Caco-2 (cell line): Measurements from ENCODE around the gene KLHL26. TPM values are rescaled to one million over a fixed set of nuclear protein-coding genes. Genes with fewer than 3 reads are reported as not detected.

Experiments
- BruUV-seq: library from RNA; stranded (reverse); fragments of 400-500 nt; replicated peaks from 2 replicates; lab custom pipeline; 2021; lab: Mats Ljungman, UMichigan
- CTCF ChIA-PET: fragments of 300-600 bp; sonication (Branson Sonifier 250); formaldehyde crosslinking; loops from one replicate; lab custom pipeline; 2022; ENCODE audit warnings: antibody characterized with exemption; lab: Charles Lee
- POLR2A ChIA-PET: fragments of 300-600 bp; sonication (Branson Sonifier 250); formaldehyde crosslinking; loops from one replicate; lab custom pipeline; 2022; ENCODE audit warnings: antibody characterized with exemption; lab: Charles Lee
- DNase-seq, 2 experiments: peaks; one replicate each; pipeline versions ENCODE4 v3.0.0 to v3.0.0-alpha.2; 2020 to 2022
- H3K27me3 ChIP-seq: replicated peaks from 2 replicates; pipeline ENCODE4 v1.6.0; 2011; ENCODE audit warnings: low read length; ENCODE audit not compliant: control insufficient read depth, insufficient read depth
- H3K36me3 ChIP-seq: 2 replicates; pipeline ENCODE4 v1.5.1; 2011; ENCODE audit warnings: low read length; ENCODE audit not compliant: control insufficient read depth, insufficient read depth
- H3K4me1 ChIP-seq: fragments of 250-450 bp; sonication (Bioruptor Pico); 2 replicates; pipeline ENCODE4 v1.5.1; 2020; ENCODE audit warnings: mild to moderate bottlenecking
- H3K4me3 ChIP-seq: 2 replicates; pipeline ENCODE4 v1.5.1; 2011; ENCODE audit warnings: low read depth, mild to moderate bottlenecking, control low read depth, low read length
- H3K9me3 ChIP-seq: fragments of 250-450 bp; sonication (Bioruptor Pico); 2 replicates; pipeline ENCODE4 v1.5.1; 2020; ENCODE audit warnings: mild to moderate bottlenecking, moderate library complexity
- H3K27ac Mint-ChIP-seq: one replicate; pipeline ENCODE4 v1.8.0; 2022; ENCODE audit warnings: mixed read lengths; ENCODE audit not compliant: unreplicated experiment
- H3K27me3 Mint-ChIP-seq: one replicate; pipeline ENCODE4 v1.8.0; 2022; ENCODE audit warnings: mixed read lengths; ENCODE audit not compliant: insufficient read depth, unreplicated experiment
- H3K36me3 Mint-ChIP-seq: one replicate; pipeline ENCODE4 v1.8.0; 2022; ENCODE audit warnings: mild to moderate bottlenecking, mixed read lengths; ENCODE audit not compliant: insufficient read depth, unreplicated experiment
- H3K4me1 Mint-ChIP-seq: one replicate; pipeline ENCODE4 v1.8.0; 2022; ENCODE audit warnings: low read depth, mixed read lengths; ENCODE audit not compliant: unreplicated experiment
- H3K4me3 Mint-ChIP-seq: one replicate; pipeline ENCODE4 v1.8.0; 2022; ENCODE audit warnings: mild to moderate bottlenecking, moderate library complexity, mixed read lengths; ENCODE audit not compliant: unreplicated experiment
- H3K9me3 Mint-ChIP-seq: one replicate; pipeline ENCODE4 v1.8.0; 2022; ENCODE audit warnings: mixed read lengths; ENCODE audit not compliant: unreplicated experiment
- CTCF ChIP-seq, 2 experiments: fragments of 200-600 bp in 1 of 2; IDR thresholded peaks; 1 replicate in 1 of 2; 2 replicates in 1 of 2; pipeline versions ENCODE4 v1.5.1 to v1.8.0; 2011 to 2022; ENCODE audit warnings: antibody characterized with exemption in 1 of 2, control low read depth in 1 of 2, inconsistent platforms in 1 of 2, low read depth in 1 of 2, low read length in 1 of 2, mild to moderate bottlenecking in 1 of 2, moderate library complexity in 1 of 2; ENCODE audit not compliant: insufficient read depth in 1 of 2, severe bottlenecking in 1 of 2, unreplicated experiment in 1 of 2
- intact Hi-C: fragments of 100-400 bp; cut with micrococcal nuclease; formaldehyde crosslinking; loops from one replicate; pipeline ENCODE4 v1.10.0; 2022; ENCODE audit not compliant: unreplicated experiment
- total RNA-seq: library from RNA; stranded (reverse); gene quantifications from 2 replicates; pipeline ENCODE4 v1.2.3, GENCODE V29; 2022

Gene KLHL26
- total RNA-seq, 1 experiment from 2014 or later = 9.8 TPM

GRCh38 chr19:18715416-18715815 is 78.6 kb downstream of the KLHL26 start:
- Mint-ChIP-seq H3K9me3 (no peaks in the 10 kb centered on the region), H3K4me3 (no peak overlapping the region), H3K27ac (no peak overlapping the region), H3K27me3 (no peaks in the 10 kb centered on the region), H3K36me3 (peaks cover 5% of the 10 kb centered on the region), H3K4me1 (peaks cover 6% of the 10 kb centered on the region)
- no peak for DNase-seq
- ChIA-PET CTCF (interaction anchor here (1.3 kb wide), 1 partner anchor 121 kb away, joined by 4 read pairs; no protein-coding TSS in a partner anchor), POLR2A (no interaction called here)
- intact Hi-C loops = no loop called here
- Histone ChIP-seq H3K9me3 (no peaks in the 10 kb centered on the region), H3K36me3 (no peaks in the 10 kb centered on the region; the same call in 1 of the 2 replicates), H3K27me3 (no peaks in the 10 kb centered on the region), H3K4me3 (no peak overlapping the region), H3K4me1 (no peaks in the 10 kb centered on the region)
- no TSS peak for BruUV-seq
- TF ChIP-seq CTCF (IDR thresholded peaks at IDR 0.05; ENCODE audit: insufficient read depth in 1 of 2, low read depth in 1 of 2, low read length in 1 of 2, severe bottlenecking in 1 of 2, unreplicated experiment in 1 of 2) = no peak

- H3K4me1 ChIP-seq = no peaks in the 10 kb centered on the region
- intact Hi-C loops = no loop called here
- no peak overlapping the region for H3K4me3 ChIP-seq
- Mint-ChIP-seq H3K27ac (no peak overlapping the region), H3K27me3 (no peaks in the 10 kb centered on the region), H3K4me1 (peaks cover 6% of the 10 kb centered on the region), H3K36me3 (peaks cover 5% of the 10 kb centered on the region), H3K9me3 (no peaks in the 10 kb centered on the region), H3K4me3 (no peak overlapping the region)
- no peaks in the 10 kb centered on the region for H3K9me3 ChIP-seq
- TF ChIP-seq CTCF (IDR thresholded peaks at IDR 0.05; ENCODE audit: insufficient read depth in 1 of 2, low read depth in 1 of 2, low read length in 1 of 2, severe bottlenecking in 1 of 2, unreplicated experiment in 1 of 2) = no peak
- ChIA-PET CTCF (no interaction called here), POLR2A (no interaction called here)
- no peaks in the 10 kb centered on the region; the same call in 1 of the 2 replicates for H3K36me3 ChIP-seq
- BruUV-seq = no TSS peak
- no peaks in the 10 kb centered on the region for H3K27me3 ChIP-seq
- no peak for DNase-seq
These were observed 80.0 kb downstream of the KLHL26 start for GRCh38 chr19:18716857-18717256.

- ChIA-PET POLR2A (no interaction called here), CTCF (interaction anchor here (0.6 kb wide), 1 partner anchor 60 kb away, joined by 3 read pairs; no protein-coding TSS in a partner anchor)
- H3K9me3 ChIP-seq = no peaks in the 10 kb centered on the region
- DNase-seq = no peak
- H3K4me1 ChIP-seq = no peaks in the 10 kb centered on the region
- Mint-ChIP-seq H3K9me3 (no peaks in the 10 kb centered on the region), H3K4me3 (no peak overlapping the region), H3K4me1 (peaks cover 6% of the 10 kb centered on the region), H3K27me3 (no peaks in the 10 kb centered on the region), H3K36me3 (peaks cover 5% of the 10 kb centered on the region), H3K27ac (no peak overlapping the region)
- intact Hi-C loops = no loop called here
- no TSS peak for BruUV-seq
- no peak for TF ChIP-seq CTCF (IDR thresholded peaks at IDR 0.05; ENCODE audit: insufficient read depth in 1 of 2, low read depth in 1 of 2, low read length in 1 of 2, severe bottlenecking in 1 of 2, unreplicated experiment in 1 of 2)
- H3K4me3 ChIP-seq = no peak overlapping the region
- no peaks in the 10 kb centered on the region for H3K27me3 ChIP-seq
- H3K36me3 ChIP-seq = no peaks in the 10 kb centered on the region; the same call in 1 of the 2 replicates
These were observed 80.8 kb downstream of the KLHL26 start for GRCh38 chr19:18717601-18718000.
